Posterior vena cava (tissue), 2 donors: ENCODE measurements around the gene MYO9A. TPM values are rescaled to one million over a fixed set of nuclear protein-coding genes. Genes with fewer than 3 reads are reported as not detected.

Source experiments
- DNase-seq: peaks from one replicate; pipeline ENCODE4 v3.0.0-alpha.2; 2020; ENCODE audit warnings: low spot score
- intact Hi-C, 2 donors: fragments of 100-400 bp; cut with DNase I; formaldehyde crosslinking; loops; one replicate each; pipeline versions ENCODE4 v1.14.1 to v1.14.2; 2022 to 2023
- total RNA-seq, 2 donors: library from RNA; stranded (reverse); fragmentation: NEBNext Ultra II Directional; extraction: Animal tissue kit (Norgen Biotek cat#: 25700); gene quantifications; one replicate each; pipeline ENCODE4 v1.2.1, GENCODE V29; 2021
- donor health status: DM: yes; HTN: yes; CAD: no.
- donor health status: DM: yes; HTN: yes; CAD: no.

The MYO9A gene
- total RNA-seq, 2 donors from 2014 or later: 61.4 to 68.2 TPM

GRCh38 chr15:71825021-71825730 lies 292.8 kb downstream of the MYO9A start:
- no peak for DNase-seq
- intact Hi-C loops: no loop called here

- DNase-seq: no peak
- intact Hi-C loops: no loop called here
Measured at GRCh38 chr15:71823801-71824200, 294.1 kb downstream of the MYO9A start.

- intact Hi-C loops: no loop called here
- DNase-seq: no peak
Measured at GRCh38 chr15:71822890-71823630, 294.9 kb downstream of the MYO9A start.

- intact Hi-C loops: no loop called here
- DNase-seq: no peak
Measured at GRCh38 chr15:71821547-71822129, 296.3 kb downstream of the MYO9A start.

GRCh38 chr15:71820127-71820526 lies 297.8 kb downstream of the MYO9A start:
- intact Hi-C loops: no loop called here
- no peak for DNase-seq

- intact Hi-C loops: no loop called here
- DNase-seq: no peak
Measured at GRCh38 chr15:71817351-71817750, 300.6 kb downstream of the MYO9A start.

GRCh38 chr15:71815301-71815700 lies 302.6 kb downstream of the MYO9A start:
- intact Hi-C loops: no loop called here
- no peak for DNase-seq

- intact Hi-C loops: loop anchor here in 1 of 2 donors (1.0 kb wide), 1 partner anchor 18 kb away; no protein-coding TSS in a partner anchor
- no peak for DNase-seq
Measured at GRCh38 chr15:71813723-71814470, 304.1 kb downstream of the MYO9A start.

- DNase-seq: no peak
- intact Hi-C loops: loop anchor here in 1 of 2 donors (1.0 kb wide), 1 partner anchor 19 kb away; no protein-coding TSS in a partner anchor
Measured at GRCh38 chr15:71812966-71813722, 304.8 kb downstream of the MYO9A start.

GRCh38 chr15:71811752-71812735 lies 305.9 kb downstream of the MYO9A start:
- intact Hi-C loops: no loop called here
- DNase-seq: no peak

- DNase-seq: no peak
- intact Hi-C loops: no loop called here
Measured at GRCh38 chr15:71811036-71811736, 306.8 kb downstream of the MYO9A start.

- intact Hi-C loops: no loop called here
- DNase-seq: no peak
Measured at GRCh38 chr15:71810256-71811035, 307.5 kb downstream of the MYO9A start, which contains the start of gene NR2E3. Gene NR2E3 (plus strand): TSS chr15:71810554. CDS start chr15:71810744, 190 bp downstream.

- intact Hi-C loops: loop anchor here in 1 of 2 donors (10.0 kb wide), 1 partner anchor 65 kb away; no protein-coding TSS in a partner anchor
- DNase-seq: no peak
Measured at GRCh38 chr15:71809346-71809745, 308.6 kb downstream of the MYO9A start.

- intact Hi-C loops: loop anchor here in 1 of 2 donors (10.0 kb wide), 1 partner anchor 64 kb away; no protein-coding TSS in a partner anchor
- DNase-seq: no peak
Measured at GRCh38 chr15:71808311-71809020, 309.5 kb downstream of the MYO9A start.

GRCh38 chr15:71807691-71808091 lies 310.3 kb downstream of the MYO9A start:
- DNase-seq: no peak
- intact Hi-C loops: loop anchor here in 1 of 2 donors (10.0 kb wide), 1 partner anchor 63 kb away; no protein-coding TSS in a partner anchor
